ENCODE results near the gene BFSP2.

BFSP2 gene

GRCh38 chr3:133419151-133419909 lies 19.5 kb downstream of the BFSP2 start:
- no peak for DNase-seq (ENCODE audit: low read depth in 2 of 2)

DNA sequence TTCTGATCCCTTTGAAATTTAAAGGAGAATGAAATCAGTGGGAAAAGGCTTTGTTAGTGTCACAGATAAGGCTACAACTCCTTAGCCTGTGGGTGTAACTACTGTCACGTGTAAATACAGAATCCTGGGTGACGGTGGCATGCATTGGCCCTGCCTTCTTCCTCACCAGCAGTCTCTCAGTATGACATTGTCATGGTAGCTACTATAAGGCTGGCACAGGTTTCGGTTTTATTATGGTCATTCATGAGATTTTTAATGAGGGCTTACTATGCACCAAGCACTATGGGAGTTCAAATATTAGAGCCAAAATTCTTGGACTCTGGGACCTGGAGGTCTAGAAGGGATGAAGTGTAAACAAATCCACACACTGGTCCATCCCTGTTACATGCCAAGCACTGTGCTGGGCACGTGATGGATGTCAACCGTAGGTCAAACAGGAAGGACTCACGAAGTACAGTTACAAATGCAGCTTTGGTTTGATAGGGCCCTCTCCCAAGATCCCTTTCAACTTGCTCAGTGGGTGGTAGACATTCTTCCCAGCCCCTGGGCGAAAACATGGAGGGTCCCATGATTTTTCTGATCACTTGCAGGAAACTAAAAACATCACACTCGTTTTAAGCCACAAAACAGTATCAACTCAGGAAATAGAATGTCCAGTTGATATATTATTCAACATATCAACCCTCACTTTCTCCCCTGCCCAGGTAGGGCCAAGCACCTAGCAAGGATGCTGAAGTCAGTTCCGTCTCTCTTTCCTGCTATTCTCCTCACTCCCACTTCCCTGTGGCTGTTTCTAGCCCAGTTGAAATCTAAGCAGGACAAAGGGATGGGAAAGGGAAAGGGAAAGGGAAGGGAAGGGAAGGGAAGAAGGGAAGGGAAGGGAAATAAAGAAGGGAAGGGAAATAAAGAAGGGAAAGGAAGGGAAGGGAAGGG lies 25.3 kb downstream of the BFSP2 start:
- no peak for DNase-seq (ENCODE audit: low read depth in 2 of 2)

GRCh38 chr3:133425898-133426297 lies 26.0 kb downstream of the BFSP2 start:
- no peak for DNase-seq (ENCODE audit: low read depth in 2 of 2)

DNA sequence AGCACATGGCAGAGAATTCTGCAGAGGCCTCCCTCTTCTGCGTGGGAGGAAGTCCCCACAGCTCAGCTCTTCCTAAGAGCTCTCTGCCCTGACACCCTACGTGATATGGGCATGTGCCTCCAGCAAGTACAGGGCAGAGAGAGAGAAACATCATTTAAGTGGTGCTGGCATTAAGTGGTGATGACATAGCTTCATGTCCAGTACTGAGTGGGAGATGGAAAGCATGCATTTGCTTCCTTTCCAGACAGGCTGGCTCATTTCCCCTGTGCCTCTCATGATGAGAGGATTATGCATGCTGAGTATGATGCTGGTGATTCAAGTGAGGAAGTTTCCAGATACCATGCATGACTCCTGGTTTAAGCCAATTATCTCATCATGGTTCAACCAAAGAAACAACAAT lies 26.9 kb downstream of the BFSP2 start:
- DNase-seq (ENCODE audit: low read depth in 2 of 2), result no peak

DNA sequence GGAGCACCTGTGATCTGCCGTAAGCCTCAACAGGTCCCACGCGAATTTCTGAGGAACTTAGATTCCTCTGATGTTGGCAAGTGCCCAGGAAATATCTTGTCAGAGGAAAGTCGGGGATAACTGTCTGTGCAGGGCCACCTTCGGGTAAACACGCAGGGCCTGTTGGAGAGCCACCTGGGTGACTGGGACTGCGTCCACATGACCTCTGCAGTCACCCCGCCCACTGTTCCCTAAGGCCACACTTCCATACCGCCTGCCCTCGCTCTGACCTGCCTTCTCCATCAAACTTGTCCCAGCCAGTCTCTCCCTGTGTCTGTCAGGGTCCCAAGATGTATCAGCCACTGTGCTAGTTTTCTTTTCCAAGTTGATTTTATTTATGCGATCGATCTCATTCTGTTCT lies 28.7 kb downstream of the BFSP2 start:
- DNase-seq (ENCODE audit: low read depth in 2 of 2), result no peak

DNA sequence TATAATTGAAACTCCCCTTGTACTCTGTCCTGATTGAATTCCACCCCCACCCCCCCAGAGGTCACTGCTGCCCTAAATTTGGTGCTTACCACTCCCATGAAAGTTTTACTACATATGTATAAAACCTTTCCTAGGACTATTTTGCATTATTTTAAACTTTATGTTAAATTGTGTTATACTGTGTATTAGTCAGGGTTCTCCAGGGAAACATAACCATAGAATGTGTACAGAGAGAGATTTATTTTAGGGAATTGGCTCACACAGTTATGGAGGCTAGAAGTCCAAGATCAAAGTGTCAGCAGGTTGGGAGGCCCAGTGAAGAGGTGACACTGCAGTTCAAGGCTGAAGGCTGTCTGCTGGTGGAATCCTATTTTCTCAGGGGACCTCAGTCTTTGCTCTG lies 29.2 kb downstream of the BFSP2 start:
- DNase-seq (ENCODE audit: low read depth in 2 of 2), result no peak

GRCh38 chr3:133439563-133439962 lies 39.7 kb downstream of the BFSP2 start:
- DNase-seq (ENCODE audit: low read depth in 2 of 2), result no peak

- DNase-seq (ENCODE audit: low read depth in 2 of 2), result no peak
Observed at GRCh38 chr3:133440652-133441051, 40.8 kb downstream of the BFSP2 start.

GRCh38 chr3:133441867-133442270 lies 42.0 kb downstream of the BFSP2 start:
- no peak for DNase-seq (ENCODE audit: low read depth in 2 of 2)

DNA sequence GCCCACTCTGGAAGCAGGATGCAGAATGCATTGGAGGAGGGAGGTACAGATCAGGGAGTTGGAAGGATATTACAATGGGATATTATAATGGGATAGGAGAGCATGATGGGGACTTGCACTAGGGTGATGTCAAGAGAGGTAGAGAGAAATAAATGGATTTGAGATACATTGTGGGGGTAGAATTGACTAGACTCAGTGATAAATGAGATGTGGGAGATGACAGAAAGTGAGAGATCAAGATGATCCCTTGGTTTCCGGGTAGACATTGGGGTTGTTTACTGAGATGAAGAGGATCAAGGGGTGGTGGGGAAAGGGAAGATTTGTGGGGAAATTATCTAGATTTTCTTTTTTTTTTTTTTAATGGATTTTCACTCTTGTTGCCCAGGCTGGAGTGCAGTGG lies 42.7 kb downstream of the BFSP2 start:
- DNase-seq (ENCODE audit: low read depth in 2 of 2), result no peak

GRCh38 chr3:133443649-133444422 lies 44.0 kb downstream of the BFSP2 start:
- no peak for DNase-seq (ENCODE audit: low read depth in 2 of 2)

DNA sequence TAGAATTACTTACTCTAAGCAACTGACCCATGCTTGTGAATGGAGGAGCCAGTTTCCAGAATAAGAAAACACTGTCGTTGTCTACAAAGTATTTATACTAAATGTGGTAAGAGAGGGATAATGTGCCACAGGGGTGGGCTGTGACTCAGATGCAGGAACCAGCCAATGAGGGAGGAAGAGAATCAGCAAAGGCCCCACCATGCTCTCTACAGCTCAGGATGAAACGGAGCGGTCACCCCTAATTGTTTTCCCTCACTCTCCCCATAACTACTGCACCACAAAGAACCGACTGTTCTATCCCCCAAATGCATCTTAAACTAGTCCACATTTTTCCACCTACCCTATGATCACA lies 44.5 kb downstream of the BFSP2 start:
- DNase-seq (ENCODE audit: low read depth in 2 of 2), result no peak

DNA sequence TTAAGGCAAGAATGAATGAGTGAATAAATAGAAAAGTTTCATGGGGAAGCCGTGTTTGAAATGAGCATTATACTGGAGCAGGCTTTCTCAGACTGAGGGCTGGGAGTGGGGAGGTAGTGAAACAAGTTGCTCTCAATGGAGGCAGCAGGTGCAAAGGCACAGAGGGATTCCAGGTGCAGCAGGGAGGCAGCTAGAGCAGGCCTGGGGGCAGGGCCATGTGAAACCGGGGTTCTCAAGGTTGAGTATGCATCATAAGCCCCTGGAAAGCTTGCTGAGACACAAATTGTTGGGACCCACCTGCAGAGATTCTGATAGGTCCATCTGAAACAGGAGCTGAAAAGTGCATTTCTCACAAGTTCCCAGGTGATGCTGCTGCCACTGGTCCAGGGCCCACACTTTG lies 45.3 kb downstream of the BFSP2 start:
- no peak for DNase-seq (ENCODE audit: low read depth in 2 of 2)

GRCh38 chr3:133447750-133448477 lies 48.1 kb downstream of the BFSP2 start:
- DNase-seq (ENCODE audit: low read depth in 2 of 2), result no peak

DNA sequence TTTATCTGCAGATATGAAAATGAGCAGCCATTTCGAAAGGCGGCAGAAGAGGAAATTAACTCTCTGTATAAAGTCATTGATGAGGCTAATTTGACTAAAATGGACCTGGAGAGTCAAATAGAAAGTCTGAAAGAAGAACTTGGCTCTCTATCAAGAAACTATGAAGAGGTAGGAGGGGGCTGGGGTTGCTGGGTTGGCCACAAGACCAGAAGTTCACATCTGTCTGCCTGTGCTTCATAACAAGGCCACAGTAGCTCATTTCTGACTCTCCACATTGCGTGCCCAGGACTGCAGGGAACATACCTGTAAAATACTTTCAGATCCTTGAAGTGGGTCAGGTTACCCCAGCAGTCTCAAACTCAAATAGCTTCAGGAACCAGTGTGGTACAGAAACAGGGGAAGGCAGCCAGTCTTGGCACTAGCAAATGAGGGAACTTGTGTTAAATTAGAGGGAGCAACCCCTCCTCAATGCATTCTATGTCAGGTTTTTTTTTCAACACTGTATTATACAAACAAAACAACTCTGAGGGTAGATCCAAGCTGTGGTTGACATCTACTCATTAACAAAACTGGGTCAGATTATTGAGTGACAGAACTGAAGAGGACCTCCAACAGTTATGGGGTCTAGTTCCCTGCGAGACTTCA lies 48.7 kb downstream of the BFSP2 start:
- no peak for DNase-seq (ENCODE audit: low read depth in 2 of 2)

DNA sequence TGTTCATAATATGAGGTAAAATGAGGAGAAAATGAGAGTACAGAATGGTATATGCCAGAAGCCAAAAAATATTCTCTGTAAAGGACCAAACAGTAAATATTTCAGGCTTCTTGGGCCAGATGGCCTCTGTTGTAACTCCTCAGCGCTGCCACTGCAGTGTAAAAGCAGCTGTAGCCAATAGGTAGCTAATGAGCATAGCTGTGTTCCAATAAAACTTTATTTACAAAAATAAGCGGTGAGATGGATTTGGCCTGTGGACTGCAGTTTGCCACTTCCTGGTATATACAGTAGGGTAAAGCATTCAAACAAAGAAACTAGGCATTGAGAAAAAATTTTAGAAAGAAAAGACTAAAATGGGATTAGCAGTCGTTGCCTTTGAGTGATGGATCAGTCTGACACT lies 51.5 kb downstream of the BFSP2 start:
- no peak for DNase-seq (ENCODE audit: low read depth in 2 of 2)

GRCh38 chr3:133452641-133453319 lies 52.9 kb downstream of the BFSP2 start:
- no peak for DNase-seq (ENCODE audit: low read depth in 2 of 2)

- DNase-seq (ENCODE audit: low read depth in 2 of 2), result no peak
Observed at GRCh38 chr3:133453383-133453782, 53.5 kb downstream of the BFSP2 start.

GRCh38 chr3:133455281-133455680 lies 55.4 kb downstream of the BFSP2 start:
- DNase-seq (ENCODE audit: low read depth in 2 of 2), result no peak

DNA sequence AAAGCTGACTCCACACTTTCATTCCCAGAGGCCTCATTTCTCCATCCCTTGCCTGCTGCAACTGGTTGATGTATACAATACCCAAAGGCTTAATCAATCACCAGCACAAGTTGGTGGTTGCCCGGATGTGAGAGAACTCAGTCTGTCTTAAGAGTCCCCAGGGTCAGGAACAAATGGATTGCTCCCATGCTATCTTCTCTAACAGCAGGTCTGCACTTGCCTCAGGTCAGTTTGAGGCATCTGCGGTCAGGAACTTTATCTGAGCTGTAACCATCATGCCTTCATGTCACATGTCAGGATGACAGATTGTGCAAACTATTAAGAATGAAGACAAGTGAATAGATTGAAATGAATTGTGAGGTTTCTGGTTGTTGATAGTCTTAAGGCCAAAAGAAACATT lies 56.1 kb downstream of the BFSP2 start:
- no peak for DNase-seq (ENCODE audit: low read depth in 2 of 2)

GRCh38 chr3:133457025-133457424 lies 57.2 kb downstream of the BFSP2 start:
- no peak for DNase-seq (ENCODE audit: low read depth in 2 of 2)

Measured in stimulated activated CD8-positive, alpha-beta memory T cell treated with anti-CD3 and anti-CD28 coated beads, Interleukin-15, amount 100 ng/mL, for 4 hours (primary cell).